IMR-90 (cell line): ENCODE data around the gene FBXW8. TPM values are rescaled to one million over a fixed set of nuclear protein-coding genes. Genes with fewer than 3 reads are reported as not detected.

Experiments used
- ATAC-seq: fragments of 200-7000 bp; cut with Tn5 transposase; 2 replicates; pipeline ENCODE4 v1.9.1; 2020; ENCODE audit warnings: low read depth, mild to moderate bottlenecking, moderate library complexity
- BruUV-seq: library from RNA; stranded (reverse); fragments of 400-500 nt; replicated peaks from 2 replicates; lab custom pipeline; 2021; lab: Mats Ljungman, UMichigan
- CTCF ChIA-PET: fragments of 300-600 bp; formaldehyde crosslinking; extraction: SDS; loops from one replicate; lab custom pipeline; 2021; ENCODE audit warnings: antibody characterized with exemption; lab: Yijun Ruan, JAX
- POLR2A ChIA-PET: fragments of 300-600 bp; sonication (Branson Sonifier 250); formaldehyde crosslinking; loops from one replicate; lab custom pipeline; 2022; ENCODE audit warnings: antibody characterized with exemption; ENCODE audit not compliant: unreplicated experiment; lab: Charles Lee
- DNase-seq: peaks from one replicate; pipeline ENCODE4 v3.0.0; 2013
- H2AFZ ChIP-seq: replicated peaks from 2 replicates; pipeline ENCODE3; 2013; ENCODE audit warnings: low read length, mild to moderate bottlenecking; ENCODE audit not compliant: poor library complexity
- H2AK5ac ChIP-seq: 2 replicates; pipeline ENCODE4 v1.6.1; 2013; ENCODE audit warnings: low read depth, low read length, inconsistent platforms
- H2AK9ac ChIP-seq: replicated peaks from 2 replicates; pipeline ENCODE3; 2013; ENCODE audit warnings: mild to moderate bottlenecking, low read depth, low read length, moderate library complexity; ENCODE audit not compliant: poor library complexity
- H2BK120ac ChIP-seq: 2 replicates; pipeline ENCODE4 v1.6.1; 2013; ENCODE audit warnings: low read depth, low read length, inconsistent platforms
- H2BK15ac ChIP-seq: 3 replicates; pipeline ENCODE4 v1.6.1; 2013; ENCODE audit warnings: low read depth, low read length, inconsistent platforms
- H2BK20ac ChIP-seq: 2 replicates; pipeline ENCODE4 v1.6.1; 2013; ENCODE audit warnings: low read depth, mild to moderate bottlenecking, inconsistent platforms, low read length, moderate library complexity
- H2BK5ac ChIP-seq: 2 replicates; pipeline ENCODE4 v1.6.1; 2013; ENCODE audit warnings: mild to moderate bottlenecking, low read depth, low read length, inconsistent platforms; ENCODE audit not compliant: poor library complexity, severe bottlenecking
- H3K14ac ChIP-seq: replicated peaks from 2 replicates; pipeline ENCODE4 v1.6.1; 2013; ENCODE audit warnings: low read depth, low read length, inconsistent platforms
- H3K18ac ChIP-seq: 2 replicates; pipeline ENCODE4 v1.6.1; 2013; ENCODE audit warnings: low read depth, low read length, control low read depth
- H3K23ac ChIP-seq: 2 replicates; pipeline ENCODE4 v1.6.1; 2013; ENCODE audit warnings: low read depth, low read length, inconsistent platforms
- H3K27ac ChIP-seq: 2 replicates; pipeline ENCODE4 v1.5.1; 2013; ENCODE audit warnings: mild to moderate bottlenecking, control low read depth, low read length; ENCODE audit not compliant: insufficient read depth
- H3K27me3 ChIP-seq: 2 replicates; pipeline ENCODE4 v1.6.1; 2013; ENCODE audit warnings: low read length; ENCODE audit not compliant: control insufficient read depth, insufficient read depth
- H3K36me3 ChIP-seq: 2 replicates; pipeline ENCODE4 v1.6.1; 2013; ENCODE audit warnings: low read length, mixed read lengths; ENCODE audit not compliant: control insufficient read depth, insufficient read depth
- H3K4ac ChIP-seq: 2 replicates; pipeline ENCODE4 v1.6.1; 2013; ENCODE audit warnings: low read depth, low read length, inconsistent platforms
- H3K4me1 ChIP-seq: 2 replicates; pipeline ENCODE4 v1.6.1; 2013; ENCODE audit warnings: low read length, mixed read lengths; ENCODE audit not compliant: control insufficient read depth, insufficient read depth
- H3K4me2 ChIP-seq: 2 replicates; pipeline ENCODE4 v1.6.1; 2013; ENCODE audit warnings: low read depth, mild to moderate bottlenecking, control low read depth, low read length, moderate library complexity
- H3K4me3 ChIP-seq: 2 replicates; pipeline ENCODE4 v1.5.1; 2013; ENCODE audit warnings: low read depth, mild to moderate bottlenecking, control low read depth, low read length, moderate library complexity; ENCODE audit not compliant: insufficient read depth
- H3K56ac ChIP-seq: 2 replicates; pipeline ENCODE4 v1.6.1; 2013; ENCODE audit warnings: low read length, inconsistent platforms; ENCODE audit not compliant: insufficient read depth; ENCODE audit errors: extremely low read depth
- H3K79me1 ChIP-seq, 2 experiments: 2 replicates each; pipeline ENCODE4 v1.6.1; 2013; ENCODE audit warnings: low read length in 2 of 2, inconsistent platforms in 1 of 2, low read depth in 1 of 2
- H3K9ac ChIP-seq: 2 replicates; pipeline ENCODE4 v1.6.1; 2013; ENCODE audit warnings: low read depth, low read length, control low read depth
- H3K9me1 ChIP-seq: 2 replicates; pipeline ENCODE4 v1.6.1; 2013; ENCODE audit warnings: low read length, inconsistent platforms; ENCODE audit not compliant: insufficient read depth
- H3K9me3 ChIP-seq: 2 replicates; pipeline ENCODE4 v1.6.1; 2013; ENCODE audit warnings: low read length; ENCODE audit not compliant: control insufficient read depth, insufficient read depth
- H4K20me1 ChIP-seq: 2 replicates; pipeline ENCODE4 v1.6.1; 2013; ENCODE audit warnings: low read length, inconsistent platforms; ENCODE audit not compliant: insufficient read depth
- H4K5ac ChIP-seq: 2 replicates; pipeline ENCODE4 v1.6.1; 2013; ENCODE audit warnings: mild to moderate bottlenecking, low read depth, low read length, control low read depth
- H4K8ac ChIP-seq, 2 experiments: 2 replicates each; pipeline ENCODE4 v1.6.1; 2013; ENCODE audit warnings: low read depth in 2 of 2, low read length in 2 of 2, control low read depth in 1 of 2, inconsistent platforms in 1 of 2
- H4K91ac ChIP-seq: 2 replicates; pipeline ENCODE4 v1.6.1; 2013; ENCODE audit warnings: low read depth, low read length, inconsistent platforms; ENCODE audit not compliant: insufficient read depth
- CEBPB ChIP-seq: IDR thresholded peaks from 2 replicates; pipeline ENCODE4 v1.6.1; 2012; ENCODE audit warnings: low read depth, low read length, improper control_type of control experiment
- ELK1 ChIP-seq: fragments of 150-350 bp; IDR thresholded peaks from 2 replicates; pipeline ENCODE4 v1.6.1; 2016; ENCODE audit warnings: low read depth, mild to moderate bottlenecking, low read length, moderate library complexity, borderline replicate concordance
- FOS ChIP-seq: fragments of 150-350 bp; IDR thresholded peaks from 2 replicates; pipeline ENCODE4 v1.6.1; 2016; ENCODE audit warnings: low read depth, low read length
- MAFK ChIP-seq: IDR thresholded peaks from 2 replicates; pipeline ENCODE4 v1.6.1; 2012; ENCODE audit warnings: low read depth, low read length, improper control_type of control experiment
- MXI1 ChIP-seq: IDR thresholded peaks from 2 replicates; pipeline ENCODE4 v1.6.1; 2012; ENCODE audit warnings: low read depth, mild to moderate bottlenecking, low read length, moderate library complexity, borderline replicate concordance
- NFE2L2 ChIP-seq: fragments of 150-350 bp; IDR thresholded peaks from 2 replicates; pipeline ENCODE4 v1.6.1; 2016; ENCODE audit warnings: low read depth, mild to moderate bottlenecking, low read length
- RFX5 ChIP-seq: IDR thresholded peaks from 2 replicates; pipeline ENCODE4 v1.8.0; 2012; ENCODE audit warnings: low read depth, mild to moderate bottlenecking, low read length, moderate library complexity
- WGBS, 2 experiments: methylation state at CpG; one replicate each; pipeline versions ENCODE4 v1.1.5 to v1.1.7; 2013; ENCODE audit warnings: missing lambda C conversion rate in 2 of 2; ENCODE audit not compliant: insufficient read length in 1 of 2; ENCODE audit errors: extremely low coverage in 2 of 2; 5-methylcytosine and 5-hydroxymethylcytosine counted together
- dilution Hi-C: fragments of 300-500 bp; cut with HindIII; formaldehyde crosslinking; loops from one replicate; pipeline ENCODE4 v1.14.3; 2018; ENCODE audit warnings: low sequenced_read_pairs; ENCODE audit not compliant: unreplicated experiment
- in situ Hi-C: fragments of 300-500 bp; cut with MboI; formaldehyde crosslinking; loops from 3 replicates; pipeline ENCODE4 v1.14.3; 2019; ENCODE audit warnings: low sequenced_read_pairs, inconsistent platforms, mixed read lengths
- intact Hi-C: fragments of 100-400 bp; cut with micrococcal nuclease; formaldehyde crosslinking; loops from 2 replicates; pipeline ENCODE4 v1.10.0; 2022
- polyA plus RNA-seq, 3 experiments: library from polyadenylated mRNA; depleted of rRNA; stranded (reverse); fragments of >200 nt; gene quantifications; 2 replicates each; pipeline ENCODE4 v1.2.3, GENCODE V29; 2012; ENCODE audit warnings: low replicate concordance in 1 of 3
- total RNA-seq: library from RNA; depleted of rRNA; stranded (reverse); fragments of >200 nt; gene quantifications from 2 replicates; pipeline ENCODE4 v1.2.3, GENCODE V29; 2012
- TF ChIP-seq, protein P1 (sequence below): conservative IDR thresholded peaks from 2 replicates; pipeline ENCODE4 v1.5.1; 2012; ENCODE audit warnings: mild to moderate bottlenecking, low read depth, low read length, improper control_type of control experiment

Gene FBXW8
- total and polyA plus RNA-seq, 2 of the 4 experiments (the other 2 are of a cell fraction): 20.3 to 25.8 TPM

GRCh38 chr12:117046011-117046369, 135.2 kb downstream of the FBXW8 start (continued):
- TF ChIP-seq, protein P1, sequence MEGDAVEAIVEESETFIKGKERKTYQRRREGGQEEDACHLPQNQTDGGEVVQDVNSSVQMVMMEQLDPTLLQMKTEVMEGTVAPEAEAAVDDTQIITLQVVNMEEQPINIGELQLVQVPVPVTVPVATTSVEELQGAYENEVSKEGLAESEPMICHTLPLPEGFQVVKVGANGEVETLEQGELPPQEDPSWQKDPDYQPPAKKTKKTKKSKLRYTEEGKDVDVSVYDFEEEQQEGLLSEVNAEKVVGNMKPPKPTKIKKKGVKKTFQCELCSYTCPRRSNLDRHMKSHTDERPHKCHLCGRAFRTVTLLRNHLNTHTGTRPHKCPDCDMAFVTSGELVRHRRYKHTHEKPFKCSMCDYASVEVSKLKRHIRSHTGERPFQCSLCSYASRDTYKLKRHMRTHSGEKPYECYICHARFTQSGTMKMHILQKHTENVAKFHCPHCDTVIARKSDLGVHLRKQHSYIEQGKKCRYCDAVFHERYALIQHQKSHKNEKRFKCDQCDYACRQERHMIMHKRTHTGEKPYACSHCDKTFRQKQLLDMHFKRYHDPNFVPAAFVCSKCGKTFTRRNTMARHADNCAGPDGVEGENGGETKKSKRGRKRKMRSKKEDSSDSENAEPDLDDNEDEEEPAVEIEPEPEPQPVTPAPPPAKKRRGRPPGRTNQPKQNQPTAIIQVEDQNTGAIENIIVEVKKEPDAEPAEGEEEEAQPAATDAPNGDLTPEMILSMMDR: no peak
- TF ChIP-seq MAFK (no peak), MXI1 (no peak)

DNA sequence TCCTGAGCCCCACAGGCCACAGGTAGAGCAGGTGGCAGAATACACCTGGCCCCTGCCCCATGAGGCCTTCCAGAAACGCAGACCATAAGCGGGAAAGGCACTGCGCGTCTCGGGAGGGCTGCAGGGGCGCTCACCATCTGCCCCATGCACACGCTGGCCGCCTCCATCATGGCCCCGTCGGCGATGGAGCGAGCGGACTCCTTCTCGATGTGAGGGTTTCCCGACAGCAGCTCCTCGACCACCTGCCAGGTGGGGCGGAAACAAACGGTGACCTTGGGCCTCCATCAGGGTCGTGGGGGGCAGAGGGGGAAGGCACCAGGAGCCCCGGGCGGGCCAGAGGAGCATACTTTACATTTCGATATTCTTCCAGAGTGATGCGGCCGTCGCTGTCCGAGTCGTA, 135.7 kb downstream of the FBXW8 start:
- Histone ChIP-seq H3K4me2 (no peak overlapping the region), H3K36me3 (no peaks in the 10 kb centered on the region), H2BK20ac (no peak overlapping the region), H3K9me1 (peaks cover 16% of the 10 kb centered on the region), H3K4me3 (no peak overlapping the region), H3K9me3 (no peaks in the 10 kb centered on the region), H4K91ac (no peak overlapping the region), H3K4ac (no peak overlapping the region), H3K56ac (no peak overlapping the region), H4K5ac (no peak overlapping the region), H3K23ac (no peak overlapping the region), H2BK120ac (no peak overlapping the region), H2BK15ac (no peak overlapping the region), H2AK5ac (no peak overlapping the region), H2BK5ac (no peak overlapping the region), H3K14ac (no peak overlapping the region), H2AFZ (no peak overlapping the region), H3K9ac (no peak overlapping the region), H3K27me3 (peaks cover 4% of the 10 kb centered on the region; the same call in 1 of the 2 replicates), H2AK9ac (no peak overlapping the region), H3K27ac (no peak overlapping the region), H3K4me1 (peaks cover 11% of the 10 kb centered on the region), H3K18ac (no peak overlapping the region), H4K20me1 (no peaks in the 10 kb centered on the region), H4K8ac (no peak overlapping the region), H3K79me1 (no peaks in the 10 kb centered on the region)
- intact Hi-C loops: no loop called here
- no TSS peak for BruUV-seq
- TF ChIP-seq RFX5: no peak
- no peak for TF ChIP-seq CEBPB
- TF ChIP-seq NFE2L2: no peak
- TF ChIP-seq MAFK: no peak
- TF ChIP-seq FOS: no peak
- no peak for TF ChIP-seq ELK1
- DNase-seq (no peak), ATAC-seq (no peak)
- CTCF ChIA-PET: no interaction called here
- in situ Hi-C loops: loop anchor here (25.0 kb wide), 1 partner anchor 791 kb away; no protein-coding TSS in a partner anchor
- 95% methylated on average over 11 of the region's 27 CpGs; no CpG with 5 or more reads in 1 of the 2 experiments for WGBS, 2 experiments
- POLR2A ChIA-PET: no interaction called here
- dilution Hi-C loops: no loop called here
